ENCODE results near the gene EML6. TPM values are rescaled to one million over a fixed set of nuclear protein-coding genes. Genes with fewer than 3 reads are reported as not detected.

EML6 gene
- total and polyA plus RNA-seq, 2 of the 8 experiments (the other 6 are each of a cell fraction or from before 2014, with no cell fraction given) = 1.2 to 1.6 TPM

DNA sequence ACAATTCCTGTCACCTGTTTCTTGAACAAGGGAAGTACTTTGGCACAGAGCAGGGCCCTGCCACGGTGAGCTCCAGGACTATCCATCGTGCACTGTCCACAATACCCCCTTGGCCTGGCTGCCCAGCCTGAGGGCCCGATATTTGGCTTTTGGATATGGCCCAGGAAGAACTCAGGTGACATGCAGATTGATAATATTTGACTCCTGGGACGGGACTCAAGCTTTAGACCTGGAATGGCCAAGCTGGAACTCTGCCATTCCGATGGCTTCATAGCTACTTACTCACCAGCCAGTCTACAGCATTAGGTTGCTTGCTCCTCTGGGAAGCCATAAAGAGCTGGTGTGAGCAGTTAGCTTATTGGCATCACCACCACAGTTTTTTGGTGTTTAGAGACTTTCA, 26.6 kb downstream of the EML6 start:
- no peak overlapping the region for H3K4me2 ChIP-seq (ENCODE audit: insufficient read depth in 1 of 2, low read depth in 2 of 2, low read length in 2 of 2)
- H3K23me2 ChIP-seq (ENCODE audit: low read depth, low read length) = no peaks in the 10 kb centered on the region
- no peak overlapping the region for H2BK12ac ChIP-seq (ENCODE audit: low read depth, low read length)
- H2BK5ac ChIP-seq (ENCODE audit: low read depth, low read length) = no peak overlapping the region
- ChIA-PET POLR2A (ENCODE audit: partially characterized antibody) (no interaction called here), CTCF (ENCODE audit: partially characterized antibody) (interaction anchor here (0.7 to 1.3 kb wide), 4 partner anchors 9 to 418 kb away, joined by 3 to 5 read pairs (median 4); no protein-coding TSS in a partner anchor)
- no peak overlapping the region for H3K14ac ChIP-seq (ENCODE audit: insufficient read length)
- H3K4me3 ChIP-seq (ENCODE audit: extremely low read depth in 1 of 4, insufficient read depth in 2 of 4, low read depth in 3 of 4, low read length in 4 of 4) = no peak overlapping the region
- H2AK5ac ChIP-seq (ENCODE audit: low read depth, low read length) = no peak overlapping the region
- H3K27ac ChIP-seq (ENCODE audit: low read depth, low read length) = no peak overlapping the region
- no peak overlapping the region for H2BK20ac ChIP-seq (ENCODE audit: low read length)
- H3K9ac ChIP-seq (replicated peaks in 1 of 4; ENCODE audit: extremely low read depth in 1 of 4, low read depth in 3 of 4, low read length in 3 of 4) = no peak overlapping the region
- H4K91ac ChIP-seq (replicated peaks; ENCODE audit: insufficient read length, low read length) = no peak overlapping the region
- H2BK15ac ChIP-seq (ENCODE audit: low read length) = no peak overlapping the region
- H3K18ac ChIP-seq (ENCODE audit: extremely low read depth, low read length) = no peak overlapping the region
- H4K5ac ChIP-seq (ENCODE audit: insufficient read length, low read depth, low read length) = no peak overlapping the region
- H2AFZ ChIP-seq (ENCODE audit: low read length) = no peak overlapping the region
- no peak overlapping the region for H3K4ac ChIP-seq (replicated peaks; ENCODE audit: insufficient read length, low read depth, low read length)
- H4K8ac ChIP-seq (ENCODE audit: extremely low read depth, insufficient read depth, low read length) = no peak overlapping the region
- no peaks in the 10 kb centered on the region for H3K27me3 ChIP-seq (replicated peaks in 1 of 4; ENCODE audit: control insufficient read depth in 3 of 4, extremely low read depth in 1 of 4, insufficient read depth in 3 of 4, low read length in 3 of 4)
- DNase-seq (ENCODE audit: low read depth in 1 of 2, low spot score in 2 of 2) = no peak
- whole genome bisulfite sequencing, 2 experiments (ENCODE audit: extremely low coverage in 1 of 2, insufficient coverage in 1 of 2, insufficient read length in 1 of 2, insufficient replicate concordance in 2 of 2, low coverage in 1 of 2, low lambda C conversion rate in 2 of 2, missing lambda C conversion rate in 1 of 2) = 95% methylated on average over 5 of the region's 5 CpGs; no CpG with 5 or more reads in 1 of the 2 experiments
- H2BK120ac ChIP-seq (replicated peaks; ENCODE audit: low read depth, low read length) = no peak overlapping the region
- H3K36me3 ChIP-seq (ENCODE audit: control insufficient read depth in 2 of 4, insufficient read depth in 4 of 4, low read length in 3 of 4) = no peaks in the 10 kb centered on the region
- no peaks in the 10 kb centered on the region for H3K4me1 ChIP-seq (replicated peaks in 1 of 4; ENCODE audit: control insufficient read depth in 3 of 4, insufficient read depth in 4 of 4, low read length in 3 of 4)
- H3K79me2 ChIP-seq (ENCODE audit: control insufficient read depth in 1 of 2, insufficient read depth in 2 of 2, low read length in 2 of 2) = no peaks in the 10 kb centered on the region
- H3K79me1 ChIP-seq (ENCODE audit: low read depth, low read length) = no peaks in the 10 kb centered on the region
- no peaks in the 10 kb centered on the region for H4K20me1 ChIP-seq (replicated peaks in 1 of 2; ENCODE audit: control insufficient read depth in 1 of 2, insufficient read depth in 2 of 2, low read length in 2 of 2)
- H3K9me3 ChIP-seq (ENCODE audit: insufficient read depth in 2 of 2, low read depth in 1 of 2, low read length in 1 of 2) = no peaks in the 10 kb centered on the region
- FAIRE-seq = no peak
- H3K23ac ChIP-seq (ENCODE audit: insufficient read length) = no peak overlapping the region
- H3K56ac ChIP-seq (replicated peaks; ENCODE audit: insufficient read length, low read depth, low read length) = no peak overlapping the region
- TF ChIP-seq TBP (IDR thresholded peaks at IDR 0.05; ENCODE audit: low read depth, low read length) (no peak), KDM4A (IDR thresholded peaks at IDR 0.05; ENCODE audit: low read depth, low read length, severe bottlenecking) (no peak), TEAD4 (IDR thresholded peaks at IDR 0.05; ENCODE audit: low read depth, low read length) (no peak), SP2 (IDR thresholded peaks at IDR 0.05; ENCODE audit: low read length) (no peak)
- TF ChIP-seq, protein P1, sequence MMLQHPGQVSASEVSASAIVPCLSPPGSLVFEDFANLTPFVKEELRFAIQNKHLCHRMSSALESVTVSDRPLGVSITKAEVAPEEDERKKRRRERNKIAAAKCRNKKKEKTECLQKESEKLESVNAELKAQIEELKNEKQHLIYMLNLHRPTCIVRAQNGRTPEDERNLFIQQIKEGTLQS (IDR thresholded peaks at IDR 0.05; ENCODE audit: insufficient read depth, low read depth, low read length) = no peak
